Stimulated activated CD4-positive, alpha-beta T cell treated with anti-CD3 and anti-CD28 coated beads, TNF-alpha, amount 100 ng/mL, for 1 hour (primary cell): ENCODE results near the gene OGG1.

Source experiments
- DNase-seq, 3 donors: peaks; one replicate each; pipeline ENCODE4 v3.0.0-alpha.2; 2020; ENCODE audit warnings: low read depth in 3 of 3, low spot score in 1 of 3

Gene OGG1

GRCh38 chr3:9749645-9750555, at the start of gene OGG1:
OGG1 (plus strand) TSS chr3:9749952; CDS start chr3:9750287, 335 bp downstream.
- peak; percentile 81 to 83 (median 81) for DNase-seq

- DNase-seq: no peak
Measured at GRCh38 chr3:9700536-9700935, 49.2 kb upstream of the OGG1 start.

- no peak for DNase-seq
Measured at GRCh38 chr3:9701006-9701405, 48.7 kb upstream of the OGG1 start.

GRCh38 chr3:9701711-9702110, 48.0 kb upstream of the OGG1 start:
- DNase-seq: no peak

- no peak for DNase-seq
Measured at GRCh38 chr3:9703240-9703639, 46.5 kb upstream of the OGG1 start.

DNA sequence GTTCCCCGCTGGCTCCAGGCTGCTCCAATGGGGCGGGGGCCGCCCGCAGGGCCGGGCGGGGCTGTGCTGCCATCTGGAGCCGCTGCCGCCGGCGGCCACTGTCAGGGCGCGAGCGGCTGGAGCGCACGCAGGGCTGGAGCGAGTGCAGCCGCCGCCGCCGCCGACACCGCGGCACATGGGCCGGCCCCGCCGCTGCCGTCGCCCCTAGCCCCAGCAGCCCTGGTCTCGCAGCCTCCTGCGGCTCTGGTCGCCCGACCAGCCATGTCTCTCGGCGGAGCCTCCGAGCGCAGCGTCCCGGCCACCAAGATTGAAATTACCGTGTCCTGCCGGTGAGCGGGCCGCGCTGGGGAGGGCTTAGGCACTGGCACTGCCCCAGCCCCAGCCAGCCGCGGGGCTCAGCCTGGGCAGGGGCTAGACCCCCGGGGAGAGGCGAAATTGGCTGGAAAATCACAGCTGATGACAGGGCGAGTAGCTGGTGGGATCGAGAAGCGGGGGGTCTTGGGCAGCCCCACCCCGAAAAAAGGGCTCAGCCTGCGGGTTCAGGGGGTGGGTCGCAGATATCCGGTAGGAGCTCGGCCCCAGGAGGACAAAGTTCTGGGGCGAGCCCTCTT, 45.9 kb upstream of the OGG1 start, which contains the start of gene CPNE9:
TSS of gene CPNE9 (plus strand) at position 98 of the 611 bp plus-strand sequence. CDS start at position 262, 164 bp downstream.
- DNase-seq: no peak

- DNase-seq: no peak
Measured at GRCh38 chr3:9704347-9705322, 45.1 kb upstream of the OGG1 start.

GRCh38 chr3:9710174-9710739, 39.5 kb upstream of the OGG1 start:
- no peak for DNase-seq

- no peak for DNase-seq
Measured at GRCh38 chr3:9712415-9712814, 37.3 kb upstream of the OGG1 start.

DNA sequence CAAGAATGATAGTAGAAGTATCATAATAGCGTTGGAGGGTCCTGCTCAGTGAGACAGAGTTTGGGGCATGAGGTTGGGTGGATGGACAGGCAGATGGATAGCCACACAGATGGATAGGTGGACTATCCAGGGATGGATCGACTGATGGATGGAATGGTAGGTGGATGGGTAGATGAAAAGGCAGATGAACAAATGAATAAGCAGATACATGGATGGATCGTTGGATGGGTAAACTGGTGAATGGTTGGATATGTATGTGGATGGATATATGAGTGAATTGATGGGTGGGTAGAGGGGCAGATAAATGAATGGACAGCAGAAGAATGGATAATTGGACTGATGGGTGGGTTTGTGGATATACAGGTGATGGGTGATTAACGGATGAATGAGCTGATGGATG, 36.6 kb upstream of the OGG1 start:
- DNase-seq: no peak

- no peak for DNase-seq
Measured at GRCh38 chr3:9715136-9715535, 34.6 kb upstream of the OGG1 start.

DNA sequence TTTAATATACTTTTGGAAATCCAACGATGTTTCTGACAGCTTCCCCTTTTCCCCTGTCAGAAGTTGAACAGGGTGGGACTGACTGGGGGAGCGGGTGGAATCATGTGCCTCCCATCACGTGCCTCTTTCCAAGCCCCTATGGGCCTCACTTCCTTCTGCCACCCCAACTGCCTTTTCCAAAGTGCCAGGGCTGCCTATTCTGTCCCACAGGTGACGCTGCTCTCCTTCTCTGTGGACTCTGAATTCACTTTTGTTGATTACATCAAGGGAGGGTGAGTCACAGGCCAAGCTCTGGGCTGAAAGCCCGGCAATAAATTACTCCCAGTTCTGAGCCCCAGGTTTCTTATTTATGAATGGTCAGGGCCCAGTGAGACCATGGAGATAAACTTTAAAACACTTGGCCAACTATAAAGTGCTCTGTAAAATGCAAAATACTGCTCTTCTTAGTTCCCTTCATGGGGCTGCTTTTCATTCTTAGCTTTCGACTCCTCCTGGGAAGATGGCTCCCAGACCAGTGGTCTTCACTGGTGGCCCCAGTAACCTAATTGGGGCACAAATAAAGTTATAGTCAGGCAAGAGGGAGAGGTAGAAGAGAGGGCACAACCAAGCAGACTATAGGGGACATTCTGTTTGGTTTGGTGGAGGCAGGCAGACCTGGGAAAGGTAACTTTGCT, 33.9 kb upstream of the OGG1 start:
- DNase-seq: no peak

- no peak for DNase-seq
Measured at GRCh38 chr3:9716801-9717555, 32.8 kb upstream of the OGG1 start.

GRCh38 chr3:9717563-9717962, 32.2 kb upstream of the OGG1 start:
- no peak for DNase-seq

GRCh38 chr3:9718118-9718517, 31.6 kb upstream of the OGG1 start:
- DNase-seq: no peak

DNA sequence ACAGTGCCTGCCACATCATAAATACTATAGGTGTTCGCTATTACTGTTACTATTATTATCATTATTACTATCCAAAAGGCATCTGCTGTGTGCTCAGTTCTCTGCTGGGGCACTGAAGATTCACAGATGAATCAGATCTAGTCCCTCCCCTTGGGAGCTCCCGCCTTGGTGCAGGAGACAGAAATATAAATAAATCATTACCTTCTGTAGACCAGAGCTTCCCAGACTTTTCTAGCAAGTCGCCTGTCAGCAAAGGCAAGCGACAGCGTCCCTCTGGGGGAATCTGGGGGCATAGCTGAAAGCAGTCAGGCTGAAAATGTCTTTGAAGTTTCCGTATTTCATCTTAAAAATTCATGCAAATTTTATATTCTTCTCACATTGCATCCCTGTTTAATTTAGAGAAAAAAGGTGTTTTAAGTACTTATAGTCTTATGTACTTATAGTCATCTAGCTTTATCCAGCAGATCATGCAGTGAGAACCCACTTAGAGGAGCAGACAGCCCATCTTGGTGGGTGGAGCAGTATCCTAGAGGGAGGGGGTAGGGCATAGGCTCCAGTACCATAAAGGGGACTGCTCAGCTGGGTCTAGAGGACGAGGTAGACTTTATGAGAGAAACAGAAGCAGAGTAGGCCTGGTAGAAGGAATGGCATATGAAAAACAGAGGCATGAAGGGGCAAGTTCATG, 28.6 kb upstream of the OGG1 start:
- DNase-seq: no peak

- DNase-seq: no peak
Measured at GRCh38 chr3:9721700-9722060, 28.1 kb upstream of the OGG1 start.

GRCh38 chr3:9725775-9726515, 23.8 kb upstream of the OGG1 start:
- no peak for DNase-seq
